Calu3 (cell line): ENCODE data around the gene DOC2B. TPM values are rescaled to one million over a fixed set of nuclear protein-coding genes. Genes with fewer than 3 reads are reported as not detected.

Experiments
- BruUV-seq: library from RNA; stranded (reverse); fragments of 400-500 nt; replicated peaks from 2 replicates; lab custom pipeline; 2021; lab: Mats Ljungman, UMichigan
- CTCF ChIA-PET: fragments of 300-600 bp; sonication (Branson Sonifier 250); formaldehyde crosslinking; loops from one replicate; lab custom pipeline; 2022; ENCODE audit warnings: antibody characterized with exemption; lab: Charles Lee
- DNase-seq: peaks from one replicate; pipeline ENCODE4 v3.0.0; 2022
- H3K27ac Mint-ChIP-seq: one replicate; pipeline ENCODE4 v1.8.0; 2022; ENCODE audit warnings: mixed read lengths; ENCODE audit not compliant: unreplicated experiment
- H3K27me3 Mint-ChIP-seq: one replicate; pipeline ENCODE4 v1.8.0; 2022; ENCODE audit warnings: mixed read lengths; ENCODE audit not compliant: unreplicated experiment
- H3K36me3 Mint-ChIP-seq: one replicate; pipeline ENCODE4 v1.8.0; 2022; ENCODE audit warnings: mild to moderate bottlenecking, moderate library complexity, mixed read lengths; ENCODE audit not compliant: insufficient read depth, unreplicated experiment
- H3K4me1 Mint-ChIP-seq: one replicate; pipeline ENCODE4 v1.8.0; 2022; ENCODE audit warnings: mild to moderate bottlenecking, low read depth, mixed read lengths; ENCODE audit not compliant: unreplicated experiment
- H3K4me3 Mint-ChIP-seq: one replicate; pipeline ENCODE4 v1.8.0; 2022; ENCODE audit warnings: mild to moderate bottlenecking, low read depth, moderate library complexity, mixed read lengths; ENCODE audit not compliant: unreplicated experiment
- H3K9me3 Mint-ChIP-seq: one replicate; pipeline ENCODE4 v1.8.0; 2022; ENCODE audit warnings: low read depth, mixed read lengths; ENCODE audit not compliant: unreplicated experiment
- CTCF ChIP-seq: fragments of 200-600 bp; IDR thresholded peaks from one replicate; pipeline ENCODE4 v1.8.0; 2022; ENCODE audit warnings: antibody characterized with exemption; ENCODE audit not compliant: unreplicated experiment
- intact Hi-C: fragments of 100-400 bp; cut with micrococcal nuclease; formaldehyde crosslinking; loops from one replicate; pipeline ENCODE4 v1.10.0; 2022; ENCODE audit not compliant: unreplicated experiment
- total RNA-seq: library from RNA; stranded (reverse); gene quantifications from 2 replicates; pipeline ENCODE4 v1.2.3, GENCODE V29; 2022

Gene DOC2B
- total RNA-seq, 1 experiment from 2014 or later: 0.24 TPM

DNA sequence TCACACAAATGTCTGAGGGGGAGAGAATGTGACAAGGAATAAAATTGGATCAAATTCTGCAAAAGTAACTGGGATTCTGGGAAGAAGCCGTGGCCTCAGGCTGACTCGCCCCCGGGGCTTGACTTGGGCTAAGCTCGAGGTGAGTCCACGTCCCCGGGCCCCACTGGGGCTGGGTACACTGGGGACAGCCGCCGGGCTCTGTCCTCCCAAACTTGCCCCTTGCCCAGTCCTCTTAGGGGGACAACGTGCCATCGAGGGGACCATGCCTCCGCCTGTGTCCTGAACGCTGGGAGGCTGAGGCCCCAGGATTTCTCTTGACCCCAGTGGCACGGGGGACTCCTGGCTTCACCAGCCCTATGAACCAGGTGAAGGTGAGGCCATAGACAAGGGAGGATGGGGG, 21.1 kb downstream of the DOC2B start:
- no peak for DNase-seq
- Mint-ChIP-seq H3K36me3 (peaks cover 5% of the 10 kb centered on the region), H3K9me3 (no peaks in the 10 kb centered on the region), H3K4me3 (no peak overlapping the region), H3K4me1 (no peaks in the 10 kb centered on the region), H3K27me3 (peaks cover 25% of the 10 kb centered on the region), H3K27ac (no peak overlapping the region)
- BruUV-seq: no TSS peak
- CTCF ChIA-PET: no interaction called here
- TF ChIP-seq CTCF: no peak
- intact Hi-C loops: no loop called here

GRCh38 chr17:159609-160008, 21.8 kb downstream of the DOC2B start:
- CTCF ChIA-PET: no interaction called here
- Mint-ChIP-seq H3K9me3 (no peaks in the 10 kb centered on the region), H3K4me3 (no peak overlapping the region), H3K36me3 (peaks cover 5% of the 10 kb centered on the region), H3K27ac (no peak overlapping the region), H3K4me1 (no peaks in the 10 kb centered on the region), H3K27me3 (peaks cover 25% of the 10 kb centered on the region)
- intact Hi-C loops: no loop called here
- no peak for DNase-seq
- BruUV-seq: no TSS peak
- no peak for TF ChIP-seq CTCF

DNA sequence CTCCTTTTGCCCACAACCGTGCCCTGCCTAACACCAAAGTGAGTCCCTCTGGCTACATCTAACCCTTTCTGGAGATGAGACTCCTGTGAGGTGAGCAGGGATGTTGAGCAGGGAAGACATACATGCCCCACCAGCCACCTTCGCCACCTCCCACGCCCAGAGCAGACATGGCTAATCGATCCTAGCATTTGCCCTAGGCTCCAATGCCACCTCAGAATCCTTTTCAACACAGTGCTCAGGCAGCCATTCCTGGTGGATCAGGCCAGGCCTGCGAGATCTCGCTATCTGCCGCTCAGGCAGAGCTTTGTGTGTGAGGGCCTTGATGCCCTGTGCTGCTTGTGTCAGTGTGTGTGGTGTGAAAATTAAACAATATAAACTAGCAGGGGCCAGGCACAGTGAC, 23.1 kb downstream of the DOC2B start:
- CTCF ChIA-PET: no interaction called here
- no peak for DNase-seq
- Mint-ChIP-seq H3K27me3 (peaks cover 25% of the 10 kb centered on the region), H3K4me1 (no peaks in the 10 kb centered on the region), H3K27ac (no peak overlapping the region), H3K4me3 (no peak overlapping the region), H3K36me3 (no peaks in the 10 kb centered on the region), H3K9me3 (no peaks in the 10 kb centered on the region)
- TF ChIP-seq CTCF: no peak
- no TSS peak for BruUV-seq
- intact Hi-C loops: no loop called here

- Mint-ChIP-seq H3K9me3 (no peaks in the 10 kb centered on the region), H3K4me1 (no peaks in the 10 kb centered on the region), H3K27me3 (peaks cover 25% of the 10 kb centered on the region), H3K27ac (no peak overlapping the region), H3K36me3 (no peaks in the 10 kb centered on the region), H3K4me3 (no peak overlapping the region)
- no peak for TF ChIP-seq CTCF
- no peak for DNase-seq
- BruUV-seq: no TSS peak
- intact Hi-C loops: no loop called here
- CTCF ChIA-PET: no interaction called here
Observed at GRCh38 chr17:157901-158300, 23.5 kb downstream of the DOC2B start.

GRCh38 chr17:156946-157345, 24.5 kb downstream of the DOC2B start:
- TF ChIP-seq CTCF: no peak
- H3K36me3 Mint-ChIP-seq: no peaks in the 10 kb centered on the region
- DNase-seq: no peak
- no peaks in the 10 kb centered on the region for H3K9me3 Mint-ChIP-seq
- BruUV-seq: no TSS peak
- H3K4me3 Mint-ChIP-seq: no peak overlapping the region
- H3K4me1 Mint-ChIP-seq: no peaks in the 10 kb centered on the region
- intact Hi-C loops: no loop called here
- no peak overlapping the region for H3K27ac Mint-ChIP-seq
- CTCF ChIA-PET: no interaction called here
- peaks cover 16% of the 10 kb centered on the region for H3K27me3 Mint-ChIP-seq
